Caco-2 (cell line): Measurements from ENCODE around the gene CLK1. TPM values are rescaled to one million over a fixed set of nuclear protein-coding genes. Genes with fewer than 3 reads are reported as not detected.
A peak's percentile ranks its signal among the peaks of the same experiment; 100 is the strongest.

Experiments
- BruUV-seq: library from RNA; stranded (reverse); fragments of 400-500 nt; replicated peaks from 2 replicates; lab custom pipeline; 2021; lab: Mats Ljungman, UMichigan
- CTCF ChIA-PET: fragments of 300-600 bp; sonication (Branson Sonifier 250); formaldehyde crosslinking; loops from one replicate; lab custom pipeline; 2022; ENCODE audit warnings: antibody characterized with exemption; lab: Charles Lee
- POLR2A ChIA-PET: fragments of 300-600 bp; sonication (Branson Sonifier 250); formaldehyde crosslinking; loops from one replicate; lab custom pipeline; 2022; ENCODE audit warnings: antibody characterized with exemption; lab: Charles Lee
- DNase-seq, 2 experiments: peaks; one replicate each; pipeline versions ENCODE4 v3.0.0 to v3.0.0-alpha.2; 2020 to 2022
- H3K27me3 ChIP-seq: replicated peaks from 2 replicates; pipeline ENCODE4 v1.6.0; 2011; ENCODE audit warnings: low read length; ENCODE audit not compliant: control insufficient read depth, insufficient read depth
- H3K36me3 ChIP-seq: 2 replicates; pipeline ENCODE4 v1.5.1; 2011; ENCODE audit warnings: low read length; ENCODE audit not compliant: control insufficient read depth, insufficient read depth
- H3K4me1 ChIP-seq: fragments of 250-450 bp; sonication (Bioruptor Pico); 2 replicates; pipeline ENCODE4 v1.5.1; 2020; ENCODE audit warnings: mild to moderate bottlenecking
- H3K4me3 ChIP-seq: 2 replicates; pipeline ENCODE4 v1.5.1; 2011; ENCODE audit warnings: low read depth, mild to moderate bottlenecking, control low read depth, low read length
- H3K9me3 ChIP-seq: fragments of 250-450 bp; sonication (Bioruptor Pico); 2 replicates; pipeline ENCODE4 v1.5.1; 2020; ENCODE audit warnings: mild to moderate bottlenecking, moderate library complexity
- H3K27ac Mint-ChIP-seq: one replicate; pipeline ENCODE4 v1.8.0; 2022; ENCODE audit warnings: mixed read lengths; ENCODE audit not compliant: unreplicated experiment
- H3K27me3 Mint-ChIP-seq: one replicate; pipeline ENCODE4 v1.8.0; 2022; ENCODE audit warnings: mixed read lengths; ENCODE audit not compliant: insufficient read depth, unreplicated experiment
- H3K36me3 Mint-ChIP-seq: one replicate; pipeline ENCODE4 v1.8.0; 2022; ENCODE audit warnings: mild to moderate bottlenecking, mixed read lengths; ENCODE audit not compliant: insufficient read depth, unreplicated experiment
- H3K4me1 Mint-ChIP-seq: one replicate; pipeline ENCODE4 v1.8.0; 2022; ENCODE audit warnings: low read depth, mixed read lengths; ENCODE audit not compliant: unreplicated experiment
- H3K4me3 Mint-ChIP-seq: one replicate; pipeline ENCODE4 v1.8.0; 2022; ENCODE audit warnings: mild to moderate bottlenecking, moderate library complexity, mixed read lengths; ENCODE audit not compliant: unreplicated experiment
- H3K9me3 Mint-ChIP-seq: one replicate; pipeline ENCODE4 v1.8.0; 2022; ENCODE audit warnings: mixed read lengths; ENCODE audit not compliant: unreplicated experiment
- intact Hi-C: fragments of 100-400 bp; cut with micrococcal nuclease; formaldehyde crosslinking; loops from one replicate; pipeline ENCODE4 v1.10.0; 2022; ENCODE audit not compliant: unreplicated experiment
- total RNA-seq: library from RNA; stranded (reverse); gene quantifications from 2 replicates; pipeline ENCODE4 v1.2.3, GENCODE V29; 2022
- TF ChIP-seq, protein P1 (sequence below), 2 experiments: fragments of 200-600 bp in 1 of 2; IDR thresholded peaks; 1 replicate in 1 of 2; 2 replicates in 1 of 2; pipeline versions ENCODE4 v1.5.1 to v1.8.0; 2011 to 2022; ENCODE audit warnings: antibody characterized with exemption in 1 of 2, control low read depth in 1 of 2, inconsistent platforms in 1 of 2, low read depth in 1 of 2, low read length in 1 of 2, mild to moderate bottlenecking in 1 of 2, moderate library complexity in 1 of 2; ENCODE audit not compliant: insufficient read depth in 1 of 2, severe bottlenecking in 1 of 2, unreplicated experiment in 1 of 2

Gene CLK1
- total RNA-seq, 1 experiment from 2014 or later = 68.0 TPM

DNA sequence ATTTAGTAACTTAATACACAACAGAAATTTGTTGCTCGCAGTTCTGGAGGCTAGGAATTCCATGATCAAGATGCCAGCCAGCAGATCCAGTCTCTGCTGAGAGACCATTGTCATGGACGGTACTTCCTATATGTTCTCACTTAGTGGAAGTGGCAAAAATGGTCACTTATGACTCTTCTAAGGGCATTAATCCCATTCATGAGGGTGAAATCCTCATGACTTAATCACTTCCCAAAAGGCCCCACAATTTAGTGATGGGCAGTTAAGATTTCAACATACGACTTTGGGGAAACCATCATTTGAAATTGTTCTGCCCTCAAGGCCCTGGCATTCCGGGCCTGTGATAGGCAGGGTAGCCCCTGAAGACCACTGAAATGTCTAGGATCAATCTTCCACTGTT lies 29.8 kb downstream of the CLK1 start:
- CTCF ChIA-PET = no interaction called here
- Histone ChIP-seq H3K27me3 (no peaks in the 10 kb centered on the region), H3K9me3 (peaks cover 12% of the 10 kb centered on the region), H3K4me3 (no peak overlapping the region), H3K36me3 (no peaks in the 10 kb centered on the region), H3K4me1 (no peaks in the 10 kb centered on the region)
- POLR2A ChIA-PET = no interaction called here
- Mint-ChIP-seq H3K9me3 (no peaks in the 10 kb centered on the region), H3K4me1 (no peaks in the 10 kb centered on the region), H3K4me3 (no peak overlapping the region), H3K36me3 (peaks cover 3% of the 10 kb centered on the region), H3K27ac (no peak overlapping the region), H3K27me3 (no peaks in the 10 kb centered on the region)
- intact Hi-C loops = no loop called here
- no peak for DNase-seq
- BruUV-seq = no TSS peak
- TF ChIP-seq, protein P1, sequence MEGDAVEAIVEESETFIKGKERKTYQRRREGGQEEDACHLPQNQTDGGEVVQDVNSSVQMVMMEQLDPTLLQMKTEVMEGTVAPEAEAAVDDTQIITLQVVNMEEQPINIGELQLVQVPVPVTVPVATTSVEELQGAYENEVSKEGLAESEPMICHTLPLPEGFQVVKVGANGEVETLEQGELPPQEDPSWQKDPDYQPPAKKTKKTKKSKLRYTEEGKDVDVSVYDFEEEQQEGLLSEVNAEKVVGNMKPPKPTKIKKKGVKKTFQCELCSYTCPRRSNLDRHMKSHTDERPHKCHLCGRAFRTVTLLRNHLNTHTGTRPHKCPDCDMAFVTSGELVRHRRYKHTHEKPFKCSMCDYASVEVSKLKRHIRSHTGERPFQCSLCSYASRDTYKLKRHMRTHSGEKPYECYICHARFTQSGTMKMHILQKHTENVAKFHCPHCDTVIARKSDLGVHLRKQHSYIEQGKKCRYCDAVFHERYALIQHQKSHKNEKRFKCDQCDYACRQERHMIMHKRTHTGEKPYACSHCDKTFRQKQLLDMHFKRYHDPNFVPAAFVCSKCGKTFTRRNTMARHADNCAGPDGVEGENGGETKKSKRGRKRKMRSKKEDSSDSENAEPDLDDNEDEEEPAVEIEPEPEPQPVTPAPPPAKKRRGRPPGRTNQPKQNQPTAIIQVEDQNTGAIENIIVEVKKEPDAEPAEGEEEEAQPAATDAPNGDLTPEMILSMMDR (IDR thresholded peaks at IDR 0.05; ENCODE audit: insufficient read depth in 1 of 2, low read depth in 1 of 2, low read length in 1 of 2, severe bottlenecking in 1 of 2, unreplicated experiment in 1 of 2) = no peak

DNA sequence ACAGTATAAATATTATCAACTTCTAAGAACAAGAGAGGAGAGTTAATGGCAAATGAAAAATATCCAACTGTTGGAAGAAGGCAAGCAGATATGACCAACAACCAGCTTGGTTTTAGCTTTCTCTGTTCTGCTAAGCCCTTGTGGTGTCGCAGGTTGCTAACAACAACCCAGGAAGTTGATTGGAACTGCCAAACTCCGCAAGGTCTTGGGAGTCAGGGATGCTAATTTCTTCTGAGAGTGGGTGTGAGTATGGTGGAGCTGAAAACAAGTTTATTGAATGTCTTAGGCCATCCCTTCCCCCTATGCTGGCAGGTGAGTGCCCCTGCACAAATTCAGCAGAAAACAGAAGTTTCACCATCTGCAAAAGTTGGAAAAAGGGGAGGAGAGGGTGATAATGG lies 35.2 kb downstream of the CLK1 start:
- Mint-ChIP-seq H3K4me3 (no peak overlapping the region), H3K36me3 (peaks cover 46% of the 10 kb centered on the region), H3K27me3 (no peaks in the 10 kb centered on the region), H3K27ac (peak overlapping the region; percentile 15), H3K9me3 (no peaks in the 10 kb centered on the region), H3K4me1 (no peaks in the 10 kb centered on the region)
- intact Hi-C loops = no loop called here
- TF ChIP-seq, protein P1 (IDR thresholded peaks at IDR 0.05; ENCODE audit: insufficient read depth in 1 of 2, low read depth in 1 of 2, low read length in 1 of 2, severe bottlenecking in 1 of 2, unreplicated experiment in 1 of 2) = no peak
- CTCF ChIA-PET = no interaction called here
- POLR2A ChIA-PET = no interaction called here
- no peaks in the 10 kb centered on the region for H3K27me3 ChIP-seq
- H3K9me3 ChIP-seq = no peaks in the 10 kb centered on the region
- no peak overlapping the region for H3K4me3 ChIP-seq
- H3K36me3 ChIP-seq = no peaks in the 10 kb centered on the region
- no TSS peak for BruUV-seq
- no peaks in the 10 kb centered on the region for H3K4me1 ChIP-seq
- no peak for DNase-seq

DNA sequence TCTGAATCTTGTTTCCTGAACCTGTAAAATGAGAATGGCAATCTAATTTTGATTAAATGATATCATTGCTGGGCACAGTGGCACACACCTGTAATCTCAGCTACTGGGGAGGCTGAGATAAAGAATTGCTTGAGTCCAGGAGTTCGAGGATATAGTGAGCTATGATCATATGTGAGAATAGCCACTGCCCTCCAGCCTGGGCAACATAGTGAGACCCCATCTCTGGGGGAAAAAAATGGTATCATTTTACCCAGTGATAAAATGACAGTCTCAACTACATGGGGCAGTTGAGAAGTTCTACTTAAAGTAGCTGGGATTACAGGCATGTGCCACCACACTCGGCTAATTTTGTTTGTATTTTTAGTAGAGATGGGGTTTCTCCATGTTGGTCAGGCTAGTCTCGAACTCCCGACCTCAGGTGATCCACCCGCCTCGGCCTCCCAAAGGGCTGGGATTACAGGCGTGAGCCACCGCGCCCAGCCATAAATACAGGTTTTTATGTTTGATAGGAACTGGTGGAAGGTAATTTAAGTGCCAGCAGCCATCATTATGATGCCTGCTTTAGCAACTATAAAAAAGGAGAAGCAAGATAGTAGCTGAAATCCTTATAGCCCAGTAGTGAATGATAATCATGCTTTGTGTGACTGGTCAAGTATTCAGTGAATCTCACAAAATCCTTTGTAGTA lies 35.7 kb downstream of the CLK1 start:
- no peaks in the 10 kb centered on the region for H3K27me3 ChIP-seq
- ChIA-PET POLR2A (no interaction called here), CTCF (interaction anchor here (0.6 kb wide), 1 partner anchor 18 kb away, joined by 3 read pairs; no protein-coding TSS in a partner anchor)
- Mint-ChIP-seq H3K9me3 (no peaks in the 10 kb centered on the region), H3K27me3 (no peaks in the 10 kb centered on the region), H3K36me3 (peaks cover 46% of the 10 kb centered on the region), H3K27ac (peak overlapping the region; percentile 15), H3K4me3 (no peak overlapping the region), H3K4me1 (no peaks in the 10 kb centered on the region)
- no peak for DNase-seq
- H3K36me3 ChIP-seq = no peaks in the 10 kb centered on the region
- H3K4me3 ChIP-seq = no peak overlapping the region
- intact Hi-C loops = no loop called here
- TF ChIP-seq, protein P1 (IDR thresholded peaks at IDR 0.05; ENCODE audit: insufficient read depth in 1 of 2, low read depth in 1 of 2, low read length in 1 of 2, severe bottlenecking in 1 of 2, unreplicated experiment in 1 of 2) = no peak
- no peaks in the 10 kb centered on the region for H3K9me3 ChIP-seq
- no peaks in the 10 kb centered on the region for H3K4me1 ChIP-seq
- no TSS peak for BruUV-seq
